ENCODE data around the gene MATN4.

The MATN4 gene

GRCh38 chr20:45258259-45258658 is 49.8 kb downstream of the MATN4 start:
- DNase-seq: no peak
- Mint-ChIP-seq H3K36me3 (ENCODE audit: low read depth) (no peaks in the 10 kb centered on the region), H3K27me3 (ENCODE audit: low read depth, poor library complexity) (peaks cover 20% of the 10 kb centered on the region), H3K4me3 (no peak overlapping the region), H3K4me1 (peaks cover 33% of the 10 kb centered on the region), H3K27ac (no peak overlapping the region), H3K9me3 (no peaks in the 10 kb centered on the region)
- TF ChIP-seq, protein P1, sequence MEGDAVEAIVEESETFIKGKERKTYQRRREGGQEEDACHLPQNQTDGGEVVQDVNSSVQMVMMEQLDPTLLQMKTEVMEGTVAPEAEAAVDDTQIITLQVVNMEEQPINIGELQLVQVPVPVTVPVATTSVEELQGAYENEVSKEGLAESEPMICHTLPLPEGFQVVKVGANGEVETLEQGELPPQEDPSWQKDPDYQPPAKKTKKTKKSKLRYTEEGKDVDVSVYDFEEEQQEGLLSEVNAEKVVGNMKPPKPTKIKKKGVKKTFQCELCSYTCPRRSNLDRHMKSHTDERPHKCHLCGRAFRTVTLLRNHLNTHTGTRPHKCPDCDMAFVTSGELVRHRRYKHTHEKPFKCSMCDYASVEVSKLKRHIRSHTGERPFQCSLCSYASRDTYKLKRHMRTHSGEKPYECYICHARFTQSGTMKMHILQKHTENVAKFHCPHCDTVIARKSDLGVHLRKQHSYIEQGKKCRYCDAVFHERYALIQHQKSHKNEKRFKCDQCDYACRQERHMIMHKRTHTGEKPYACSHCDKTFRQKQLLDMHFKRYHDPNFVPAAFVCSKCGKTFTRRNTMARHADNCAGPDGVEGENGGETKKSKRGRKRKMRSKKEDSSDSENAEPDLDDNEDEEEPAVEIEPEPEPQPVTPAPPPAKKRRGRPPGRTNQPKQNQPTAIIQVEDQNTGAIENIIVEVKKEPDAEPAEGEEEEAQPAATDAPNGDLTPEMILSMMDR (IDR thresholded peaks at IDR 0.05): no peak

GRCh38 chr20:45257711-45258110 is 50.4 kb downstream of the MATN4 start:
- Mint-ChIP-seq H3K4me3 (no peak overlapping the region), H3K27ac (no peak overlapping the region), H3K4me1 (peaks cover 33% of the 10 kb centered on the region), H3K36me3 (ENCODE audit: low read depth) (no peaks in the 10 kb centered on the region), H3K27me3 (ENCODE audit: low read depth, poor library complexity) (peaks cover 18% of the 10 kb centered on the region), H3K9me3 (no peaks in the 10 kb centered on the region)
- no peak for DNase-seq
- TF ChIP-seq, protein P1 (IDR thresholded peaks at IDR 0.05): no peak

DNA sequence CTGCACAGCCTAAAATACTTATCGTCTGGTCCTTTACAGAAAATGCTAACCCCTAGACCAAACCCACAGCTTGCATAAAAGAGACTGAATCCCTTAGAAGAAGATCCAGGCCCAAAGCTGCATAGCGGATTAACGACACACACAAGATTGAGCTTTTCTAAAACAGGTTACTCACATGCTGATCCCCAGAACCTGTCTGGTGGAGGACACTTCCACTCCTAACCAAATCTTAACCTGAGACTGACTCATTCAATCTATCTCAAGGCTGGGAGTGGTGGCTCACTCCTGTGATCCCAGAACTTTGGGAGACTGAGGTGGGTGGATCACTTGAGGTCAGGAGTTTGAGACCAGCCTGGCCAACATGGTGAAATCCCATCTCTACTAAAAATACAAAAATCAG is 50.9 kb downstream of the MATN4 start:
- no peak overlapping the region for H3K27ac Mint-ChIP-seq
- H3K4me1 Mint-ChIP-seq: peaks cover 33% of the 10 kb centered on the region
- H3K4me3 Mint-ChIP-seq: no peak overlapping the region
- TF ChIP-seq, protein P1 (IDR thresholded peaks at IDR 0.05): no peak
- H3K27me3 Mint-ChIP-seq (ENCODE audit: low read depth, poor library complexity): peaks cover 19% of the 10 kb centered on the region
- no peak for DNase-seq
- no peaks in the 10 kb centered on the region for H3K9me3 Mint-ChIP-seq
- no peaks in the 10 kb centered on the region for H3K36me3 Mint-ChIP-seq (ENCODE audit: low read depth)

DNA sequence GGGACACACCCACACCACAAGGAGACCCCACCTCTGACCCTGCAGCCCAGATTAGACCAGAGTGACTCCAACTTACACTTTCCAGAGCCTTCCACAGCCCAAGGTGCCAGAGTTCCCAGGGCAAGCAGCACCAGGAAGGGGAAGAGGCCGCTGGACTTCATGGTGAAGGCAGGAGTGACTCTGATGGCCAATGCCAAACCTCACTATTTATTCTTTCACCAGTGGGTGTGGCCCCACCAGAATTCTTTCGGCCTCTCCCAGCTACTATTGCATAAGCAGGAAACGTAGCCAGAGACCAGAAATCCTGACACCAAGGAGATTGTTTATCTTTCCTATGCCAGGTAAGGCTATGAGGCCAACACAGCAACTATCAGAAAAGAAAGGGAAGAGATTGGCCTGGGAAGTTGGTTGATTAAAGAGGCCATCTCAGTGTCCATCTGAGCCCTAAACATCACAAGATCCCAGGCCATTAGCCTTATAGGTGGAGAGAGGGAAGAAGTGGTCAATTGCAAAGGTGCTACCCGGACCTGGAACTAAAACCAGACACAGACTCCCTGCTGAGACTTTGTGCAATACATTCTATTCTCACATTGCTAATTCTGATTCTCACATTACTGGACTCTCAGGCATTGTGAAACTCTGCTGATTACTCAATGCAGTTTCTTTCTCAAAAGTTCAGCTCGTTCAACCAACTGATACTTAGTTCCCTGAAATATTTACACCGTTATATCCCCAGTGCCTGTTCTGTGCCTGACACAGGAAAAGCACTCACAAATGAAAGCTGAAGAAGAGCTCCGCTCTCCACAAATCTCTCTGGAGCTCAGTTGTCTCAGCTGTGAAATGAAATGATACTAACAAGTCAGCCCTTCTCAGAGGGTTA is 53.5 kb downstream of the MATN4 start, which contains the start of gene SLPI:
TSS of gene SLPI (minus strand) at position 182 of the 880 bp plus-strand sequence. CDS start at position 161, 21 bp downstream.
- Mint-ChIP-seq H3K9me3 (no peaks in the 10 kb centered on the region), H3K27ac (no peak within 1 kb of the TSS), H3K4me3 (no peak within 1 kb of the TSS), H3K27me3 (ENCODE audit: low read depth, poor library complexity) (peaks cover 34% of the 10 kb centered on the region), H3K4me1 (peaks cover 23% of the 10 kb centered on the region), H3K36me3 (ENCODE audit: low read depth) (no peaks in the 10 kb centered on the region)
- TF ChIP-seq, protein P1 (IDR thresholded peaks at IDR 0.05): no peak
- no peak for DNase-seq

- no peak for DNase-seq
- peaks cover 36% of the 10 kb centered on the region for H3K27me3 Mint-ChIP-seq (ENCODE audit: low read depth, poor library complexity)
- peaks cover 13% of the 10 kb centered on the region for H3K4me1 Mint-ChIP-seq
- no peaks in the 10 kb centered on the region for H3K9me3 Mint-ChIP-seq
- no peak overlapping the region for H3K4me3 Mint-ChIP-seq
- TF ChIP-seq, protein P1 (IDR thresholded peaks at IDR 0.05): no peak
- no peak overlapping the region for H3K27ac Mint-ChIP-seq
- H3K36me3 Mint-ChIP-seq (ENCODE audit: low read depth): no peaks in the 10 kb centered on the region
Observed at GRCh38 chr20:45253261-45253660, 54.8 kb downstream of the MATN4 start.
